HEK293T (cell line): Measurements from ENCODE around the gene ZCCHC14.
"Not testable (repeated sequence)": the region's sequence is repeated elsewhere in the genome, so short reads cannot be mapped to it uniquely, and the experiment has no call there.

Experiments
- CTCF ChIA-PET: fragments of 350-600 bp; formaldehyde crosslinking; extraction: SDS; loops from one replicate; lab custom pipeline; 2021; ENCODE audit warnings: antibody characterized with exemption, inconsistent platforms; lab: Yijun Ruan, JAX
- POLR2A ChIA-PET: fragments of 350-600 bp; formaldehyde crosslinking; extraction: SDS; loops from one replicate; lab custom pipeline; 2020; ENCODE audit warnings: antibody characterized with exemption, inconsistent platforms; lab: Yijun Ruan, JAX
- DNase-seq: peaks from one replicate; pipeline ENCODE4 v3.0.0; 2012; ENCODE audit warnings: mixed read lengths; ENCODE audit errors: extremely low spot score
- ARNT ChIP-seq: fragments of 450-650 bp; IDR thresholded peaks from 2 replicates; pipeline ENCODE4 v1.6.1; 2017; ENCODE audit warnings: mild to moderate bottlenecking
- BHLHE40 ChIP-seq: fragments of 450-650 bp; IDR thresholded peaks from 2 replicates; pipeline ENCODE4 v1.6.1; 2016; ENCODE audit warnings: mild to moderate bottlenecking, moderate library complexity, borderline replicate concordance
- CTBP1 ChIP-seq: fragments of 450-650 bp; IDR thresholded peaks from 2 replicates; pipeline ENCODE4 v1.6.1; 2016; ENCODE audit warnings: borderline replicate concordance
- ELF4 ChIP-seq: fragments of 450-650 bp; IDR thresholded peaks from 2 replicates; pipeline ENCODE4 v1.6.1; 2017; ENCODE audit warnings: antibody characterized with exemption
- FOXA1 ChIP-seq: fragments of 450-650 bp; IDR thresholded peaks from 2 replicates; pipeline ENCODE4 v1.6.1; 2016; ENCODE audit warnings: mild to moderate bottlenecking
- FOXK2 ChIP-seq: fragments of 450-650 bp; IDR thresholded peaks from 2 replicates; pipeline ENCODE4 v1.6.1; 2016; ENCODE audit warnings: mild to moderate bottlenecking
- FOXM1 ChIP-seq: fragments of 450-650 bp; IDR thresholded peaks from 2 replicates; pipeline ENCODE4 v1.6.1; 2017; ENCODE audit warnings: mild to moderate bottlenecking, borderline replicate concordance
- HDGF ChIP-seq: fragments of 450-650 bp; IDR thresholded peaks from 2 replicates; pipeline ENCODE4 v1.6.1; 2017; ENCODE audit warnings: antibody characterized with exemption, borderline replicate concordance
- L3MBTL2 ChIP-seq: fragments of 450-650 bp; conservative IDR thresholded peaks from 2 replicates; pipeline ENCODE4 v1.6.1; 2016; ENCODE audit warnings: mild to moderate bottlenecking
- LEF1 ChIP-seq: fragments of 450-650 bp; IDR thresholded peaks from 2 replicates; pipeline ENCODE4 v1.6.1; 2017; ENCODE audit warnings: mild to moderate bottlenecking, borderline replicate concordance
- NFRKB ChIP-seq: fragments of 450-650 bp; IDR thresholded peaks from 2 replicates; pipeline ENCODE4 v1.6.1; 2016; ENCODE audit warnings: mild to moderate bottlenecking, moderate library complexity
- PKNOX1 ChIP-seq: fragments of 450-650 bp; IDR thresholded peaks from 2 replicates; pipeline ENCODE4 v1.6.1; 2016
- SP1 ChIP-seq: fragments of 450-650 bp; IDR thresholded peaks from 2 replicates; pipeline ENCODE4 v1.6.1; 2017
- SUZ12 ChIP-seq: fragments of 450-650 bp; IDR thresholded peaks from 2 replicates; pipeline ENCODE4 v1.6.1; 2016; ENCODE audit warnings: mild to moderate bottlenecking
- TARDBP ChIP-seq: fragments of 450-650 bp; IDR thresholded peaks from 2 replicates; pipeline ENCODE4 v1.6.1; 2016
- ZNF384 ChIP-seq: fragments of 450-650 bp; IDR thresholded peaks from 2 replicates; pipeline ENCODE4 v1.6.1; 2016

The ZCCHC14 gene

GRCh38 chr16:87516361-87516760 lies 23.5 kb upstream of the ZCCHC14 start:
- no peak for TF ChIP-seq L3MBTL2
- no peak for TF ChIP-seq SUZ12
- TF ChIP-seq NFRKB = no peak
- DNase-seq = no peak
- ChIA-PET POLR2A (no interaction called here), CTCF (no interaction called here)

GRCh38 chr16:87515475-87516330 lies 22.9 kb upstream of the ZCCHC14 start:
- POLR2A ChIA-PET = no interaction called here
- TF ChIP-seq ELF4 = no peak
- TF ChIP-seq LEF1 = no peak
- TF ChIP-seq PKNOX1 = no peak
- no peak for TF ChIP-seq SP1
- TF ChIP-seq FOXA1 = no peak
- TF ChIP-seq ARNT = no peak
- TF ChIP-seq FOXK2 = no peak
- no peak for DNase-seq
- CTCF ChIA-PET = no interaction called here

GRCh38 chr16:87509778-87510177 lies 17.0 kb upstream of the ZCCHC14 start:
- POLR2A ChIA-PET, DNase-seq, CTCF ChIA-PET: not testable (repeated sequence)

- no peak for DNase-seq
- ChIA-PET CTCF (interaction anchor here (0.8 kb wide), 1 partner anchor 46 kb away, joined by 3 read pairs; no protein-coding TSS in a partner anchor), POLR2A (no interaction called here)
- TF ChIP-seq BHLHE40 = no peak
- TF ChIP-seq CTBP1 = no peak
- TF ChIP-seq TARDBP = no peak
- TF ChIP-seq SUZ12 = no peak
- no peak for TF ChIP-seq ZNF384
- TF ChIP-seq LEF1 = no peak
- no peak for TF ChIP-seq FOXK2
- TF ChIP-seq L3MBTL2 = no peak
- TF ChIP-seq ELF4 = no peak
- no peak for TF ChIP-seq ARNT
- TF ChIP-seq SP1 = no peak
- no peak for TF ChIP-seq NFRKB
- TF ChIP-seq HDGF = no peak
- TF ChIP-seq PKNOX1 = no peak
- no peak for TF ChIP-seq FOXA1
- TF ChIP-seq FOXM1 = no peak
Measured at GRCh38 chr16:87507351-87508069, 14.7 kb upstream of the ZCCHC14 start.

- DNase-seq = no peak
- no peak for TF ChIP-seq CTBP1
- TF ChIP-seq FOXA1 = no peak
- TF ChIP-seq L3MBTL2 = no peak
- TF ChIP-seq SP1 = no peak
- TF ChIP-seq FOXM1 = no peak
- no peak for TF ChIP-seq NFRKB
- no peak for TF ChIP-seq TARDBP
- TF ChIP-seq ELF4 = no peak
- TF ChIP-seq LEF1 = no peak
- TF ChIP-seq SUZ12 = no peak
- TF ChIP-seq ZNF384 = no peak
- CTCF ChIA-PET = interaction anchor here (0.8 kb wide), 1 partner anchor 45 kb away, joined by 3 read pairs; no protein-coding TSS in a partner anchor
- POLR2A ChIA-PET = no interaction called here
Measured at GRCh38 chr16:87506423-87507350, 13.9 kb upstream of the ZCCHC14 start.

- CTCF ChIA-PET = no interaction called here
- TF ChIP-seq FOXA1 (no peak), ARNT (no peak), PKNOX1 (no peak), SP1 (no peak), NFRKB (no peak), SUZ12 (no peak), BHLHE40 (no peak), FOXK2 (no peak), ZNF384 (no peak), L3MBTL2 (no peak), FOXM1 (no peak), TARDBP (no peak), LEF1 (no peak), CTBP1 (no peak)
- POLR2A ChIA-PET = no interaction called here
- DNase-seq = no peak
Measured at GRCh38 chr16:87505834-87506233, 13.0 kb upstream of the ZCCHC14 start.

GRCh38 chr16:87503232-87503937 lies 10.6 kb upstream of the ZCCHC14 start:
- POLR2A ChIA-PET, CTCF ChIA-PET, DNase-seq: not testable (repeated sequence)
